ENCODE results near the gene KAZN. TPM values are rescaled to one million over a fixed set of nuclear protein-coding genes. Genes with fewer than 3 reads are reported as not detected.

The KAZN gene
- total and polyA plus RNA-seq, 2 of the 8 experiments (the other 6 are each of a cell fraction or from before 2014, with no cell fraction given): 3.7 to 11.8 TPM

DNA sequence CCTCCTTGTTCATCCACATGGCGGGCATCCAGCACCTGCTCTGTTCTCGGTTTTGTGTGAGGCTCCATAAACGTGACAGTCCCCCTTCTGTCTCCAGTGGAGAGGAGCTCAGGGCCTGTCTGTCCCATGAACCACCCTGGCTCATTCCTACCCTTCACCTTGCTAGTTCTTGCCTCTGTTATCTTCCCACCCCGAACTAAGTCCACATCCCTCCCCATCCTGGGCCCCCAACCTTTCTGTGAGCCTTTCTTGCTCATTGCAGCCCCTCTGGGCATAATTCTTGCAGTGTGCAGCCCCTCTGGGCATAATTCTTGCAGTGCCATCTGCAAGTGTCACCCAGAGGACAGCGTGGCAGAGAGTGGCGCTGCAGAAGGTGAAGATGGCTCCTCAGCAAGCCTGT lies 338.3 kb downstream of the KAZN start (continued):
- TF ChIP-seq SP4 (IDR thresholded peaks at IDR 0.05; ENCODE audit: low read length): no peak
- TF ChIP-seq TBP (IDR thresholded peaks at IDR 0.05; ENCODE audit: low read depth, low read length): no peak
